Smooth muscle cell (in vitro differentiated cells): ENCODE results near the gene NAPA. TPM values are rescaled to one million over a fixed set of nuclear protein-coding genes. Genes with fewer than 3 reads are reported as not detected.

ENCODE experiments used
- DNase-seq: peaks from one replicate; lab custom pipeline; 2025; ENCODE audit not compliant: unreplicated experiment; lab: John Stamatoyannopoulos, UW
- H2AFZ ChIP-seq: fragments of 200-600 bp; sonication (generic); 2 replicates; pipeline ENCODE4 v1.6.0; 2016; ENCODE audit warnings: antibody characterized with exemption, low read depth, mild to moderate bottlenecking
- H3F3A ChIP-seq: fragments of 200-600 bp; sonication (generic); 2 replicates; pipeline ENCODE4 v1.6.0; 2017; ENCODE audit warnings: antibody characterized with exemption, low read depth
- H3K27ac ChIP-seq: fragments of 200-600 bp; sonication (generic); 2 replicates; pipeline ENCODE4 v1.5.1; 2016; ENCODE audit warnings: low read depth, mild to moderate bottlenecking
- H3K27me3 ChIP-seq: fragments of 200-600 bp; sonication (generic); 2 replicates; pipeline ENCODE4 v1.6.1; 2016; ENCODE audit warnings: low read depth, mild to moderate bottlenecking
- H3K36me3 ChIP-seq: fragments of 200-600 bp; sonication (generic); 2 replicates; pipeline ENCODE4 v1.5.1; 2016; ENCODE audit warnings: low read depth
- H3K4me1 ChIP-seq: fragments of 200-600 bp; sonication (generic); 2 replicates; pipeline ENCODE4 v1.5.1; 2016; ENCODE audit warnings: low read depth
- H3K4me2 ChIP-seq: fragments of 200-600 bp; sonication (generic); 2 replicates; pipeline ENCODE4 v1.6.0; 2016; ENCODE audit warnings: mild to moderate bottlenecking
- H3K4me3 ChIP-seq: fragments of 200-600 bp; sonication (generic); 2 replicates; pipeline ENCODE4 v1.5.1; 2016; ENCODE audit warnings: mild to moderate bottlenecking
- H3K79me2 ChIP-seq: fragments of 200-600 bp; sonication (generic); 2 replicates; pipeline ENCODE4 v1.6.0; 2016; ENCODE audit warnings: low read depth, mild to moderate bottlenecking
- H3K9ac ChIP-seq: fragments of 200-600 bp; sonication (generic); 2 replicates; pipeline ENCODE4 v1.6.0; 2016; ENCODE audit warnings: low read depth
- H3K9me3 ChIP-seq: fragments of 200-600 bp; sonication (generic); replicated peaks from 2 replicates; pipeline ENCODE4 v1.5.1; 2016; ENCODE audit warnings: low read depth
- H4K20me1 ChIP-seq: fragments of 200-600 bp; sonication (generic); 2 replicates; pipeline ENCODE4 v1.6.0; 2016; ENCODE audit warnings: low read depth
- WGBS: methylation state at CpG from one replicate; pipeline ENCODE4 v1.1.7; 2016; ENCODE audit warnings: low lambda C conversion rate; 5-methylcytosine and 5-hydroxymethylcytosine counted together
- polyA plus RNA-seq: library from polyadenylated mRNA; unstranded; fragments of >200 nt; fragmentation: Nextera tagmentation; extraction: Ambion mirVana; gene quantifications from 2 replicates; pipeline ENCODE4 v1.2.1, GENCODE V29; 2016
- total RNA-seq: library from RNA; depleted of rRNA; stranded (reverse); fragments of >200 nt; gene quantifications from 2 replicates; pipeline ENCODE4 v1.2.3, GENCODE V29; 2014
- TF ChIP-seq, protein P1 (sequence below): fragments of 200-600 bp; sonication (generic); IDR thresholded peaks from 2 replicates; pipeline ENCODE4 v1.5.1; 2017; ENCODE audit warnings: borderline replicate concordance, mild to moderate bottlenecking, antibody characterized with exemption; ENCODE audit not compliant: insufficient read depth, poor library complexity, severe bottlenecking

Gene NAPA
- total and polyA plus RNA-seq, 2 experiments from 2014 or later = 65.0 to 78.7 TPM

DNA sequence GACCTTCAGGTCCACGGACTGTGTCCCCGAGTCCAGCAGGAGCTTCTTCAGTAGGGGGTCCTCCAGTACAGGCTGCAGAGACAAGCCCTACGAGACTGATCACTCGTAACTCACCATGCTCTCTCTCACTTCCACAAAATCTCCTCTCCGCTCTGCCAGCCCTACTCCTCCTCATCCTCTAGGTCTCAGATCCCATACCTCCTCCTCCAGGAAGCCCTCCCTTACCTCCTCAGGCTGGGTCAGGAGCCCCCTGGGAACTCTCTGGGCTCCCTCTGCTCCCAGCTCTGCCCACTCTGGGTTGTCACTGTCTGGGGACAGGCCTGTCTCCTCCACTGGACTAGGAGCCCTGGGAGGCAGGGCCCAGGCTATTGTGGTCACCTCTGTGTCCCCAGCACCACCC lies 23.9 kb upstream of the NAPA start:
- H3K9me3 ChIP-seq = no peaks in the 10 kb centered on the region
- peaks cover 5% of the 10 kb centered on the region for H3K4me1 ChIP-seq
- TF ChIP-seq, protein P1, sequence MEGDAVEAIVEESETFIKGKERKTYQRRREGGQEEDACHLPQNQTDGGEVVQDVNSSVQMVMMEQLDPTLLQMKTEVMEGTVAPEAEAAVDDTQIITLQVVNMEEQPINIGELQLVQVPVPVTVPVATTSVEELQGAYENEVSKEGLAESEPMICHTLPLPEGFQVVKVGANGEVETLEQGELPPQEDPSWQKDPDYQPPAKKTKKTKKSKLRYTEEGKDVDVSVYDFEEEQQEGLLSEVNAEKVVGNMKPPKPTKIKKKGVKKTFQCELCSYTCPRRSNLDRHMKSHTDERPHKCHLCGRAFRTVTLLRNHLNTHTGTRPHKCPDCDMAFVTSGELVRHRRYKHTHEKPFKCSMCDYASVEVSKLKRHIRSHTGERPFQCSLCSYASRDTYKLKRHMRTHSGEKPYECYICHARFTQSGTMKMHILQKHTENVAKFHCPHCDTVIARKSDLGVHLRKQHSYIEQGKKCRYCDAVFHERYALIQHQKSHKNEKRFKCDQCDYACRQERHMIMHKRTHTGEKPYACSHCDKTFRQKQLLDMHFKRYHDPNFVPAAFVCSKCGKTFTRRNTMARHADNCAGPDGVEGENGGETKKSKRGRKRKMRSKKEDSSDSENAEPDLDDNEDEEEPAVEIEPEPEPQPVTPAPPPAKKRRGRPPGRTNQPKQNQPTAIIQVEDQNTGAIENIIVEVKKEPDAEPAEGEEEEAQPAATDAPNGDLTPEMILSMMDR = no peak
- no peaks in the 10 kb centered on the region for H3K27me3 ChIP-seq
- no peak overlapping the region for H2AFZ ChIP-seq
- H3K27ac ChIP-seq = no peak overlapping the region
- no peaks in the 10 kb centered on the region for H4K20me1 ChIP-seq
- no peaks in the 10 kb centered on the region for H3K79me2 ChIP-seq
- H3F3A ChIP-seq = peaks cover 20% of the 10 kb centered on the region
- no peak overlapping the region for H3K9ac ChIP-seq
- H3K4me2 ChIP-seq = no peak overlapping the region
- 93% methylated on average over 5 of the region's 5 CpGs for WGBS
- H3K4me3 ChIP-seq = no peak overlapping the region
- DNase-seq = no peak
- H3K36me3 ChIP-seq = no peaks in the 10 kb centered on the region

DNA sequence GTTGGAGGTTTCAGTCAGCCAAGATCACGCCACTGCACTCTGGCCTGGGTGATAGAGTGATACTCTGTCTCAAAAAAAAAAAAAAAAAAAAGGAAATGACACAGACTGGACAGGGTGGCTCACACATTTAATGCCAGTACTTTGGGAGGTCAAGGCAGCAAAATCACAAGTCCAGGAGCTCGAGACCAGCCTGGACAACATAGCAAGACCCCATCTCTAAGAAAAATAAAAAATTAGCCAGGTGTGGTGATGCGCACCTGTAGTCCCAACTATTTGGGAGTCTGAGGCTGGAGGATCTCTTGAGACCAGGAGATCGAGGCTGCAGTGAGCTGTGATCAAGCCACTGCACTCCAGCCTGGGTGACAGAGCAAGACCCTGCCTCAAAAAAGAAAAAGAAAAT lies 22.6 kb upstream of the NAPA start:
- H3K27me3 ChIP-seq = no peaks in the 10 kb centered on the region
- DNase-seq = no peak
- no peaks in the 10 kb centered on the region for H4K20me1 ChIP-seq
- peaks cover 5% of the 10 kb centered on the region for H3K4me1 ChIP-seq
- no peak overlapping the region for H2AFZ ChIP-seq
- no peak overlapping the region for H3K4me3 ChIP-seq
- 89% methylated on average over 4 of the region's 4 CpGs for WGBS
- no peaks in the 10 kb centered on the region for H3K36me3 ChIP-seq
- TF ChIP-seq, protein P1 = no peak
- H3K4me2 ChIP-seq = no peak overlapping the region
- no peaks in the 10 kb centered on the region for H3K9me3 ChIP-seq
- no peak overlapping the region for H3K9ac ChIP-seq
- no peak overlapping the region for H3K27ac ChIP-seq
- no peaks in the 10 kb centered on the region for H3K79me2 ChIP-seq
- peaks cover 11% of the 10 kb centered on the region for H3F3A ChIP-seq

DNA sequence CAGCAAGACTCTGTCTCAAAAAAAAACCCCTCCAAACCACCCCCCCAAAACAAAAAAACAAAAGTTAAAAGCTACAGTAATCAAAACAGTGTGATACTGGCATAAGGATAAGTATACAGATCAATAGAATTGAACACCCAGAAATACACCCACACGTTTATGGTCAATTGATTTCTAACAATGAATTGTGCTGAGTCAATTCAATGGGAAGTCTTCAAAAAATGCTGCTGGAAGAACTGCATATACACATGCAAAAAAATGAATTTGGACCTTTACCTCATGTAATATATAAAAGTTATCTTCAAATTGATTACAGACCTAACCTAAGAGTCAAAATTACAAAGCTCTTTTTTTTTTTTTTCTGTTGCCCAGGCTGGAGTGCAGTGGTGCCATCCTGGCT lies 19.8 kb upstream of the NAPA start:
- Histone ChIP-seq H3K27ac (no peak overlapping the region), H3K9ac (no peak overlapping the region), H3K4me3 (no peak overlapping the region), H3K4me1 (no peaks in the 10 kb centered on the region), H3K36me3 (no peaks in the 10 kb centered on the region), H3F3A (no peaks in the 10 kb centered on the region), H3K9me3 (no peaks in the 10 kb centered on the region), H3K27me3 (no peaks in the 10 kb centered on the region), H3K79me2 (no peaks in the 10 kb centered on the region), H4K20me1 (no peaks in the 10 kb centered on the region), H2AFZ (no peak overlapping the region), H3K4me2 (no peak overlapping the region)
- no peak for DNase-seq
- TF ChIP-seq, protein P1 = no peak
- 90% methylated on average over 1 of the region's 1 CpG for WGBS

DNA sequence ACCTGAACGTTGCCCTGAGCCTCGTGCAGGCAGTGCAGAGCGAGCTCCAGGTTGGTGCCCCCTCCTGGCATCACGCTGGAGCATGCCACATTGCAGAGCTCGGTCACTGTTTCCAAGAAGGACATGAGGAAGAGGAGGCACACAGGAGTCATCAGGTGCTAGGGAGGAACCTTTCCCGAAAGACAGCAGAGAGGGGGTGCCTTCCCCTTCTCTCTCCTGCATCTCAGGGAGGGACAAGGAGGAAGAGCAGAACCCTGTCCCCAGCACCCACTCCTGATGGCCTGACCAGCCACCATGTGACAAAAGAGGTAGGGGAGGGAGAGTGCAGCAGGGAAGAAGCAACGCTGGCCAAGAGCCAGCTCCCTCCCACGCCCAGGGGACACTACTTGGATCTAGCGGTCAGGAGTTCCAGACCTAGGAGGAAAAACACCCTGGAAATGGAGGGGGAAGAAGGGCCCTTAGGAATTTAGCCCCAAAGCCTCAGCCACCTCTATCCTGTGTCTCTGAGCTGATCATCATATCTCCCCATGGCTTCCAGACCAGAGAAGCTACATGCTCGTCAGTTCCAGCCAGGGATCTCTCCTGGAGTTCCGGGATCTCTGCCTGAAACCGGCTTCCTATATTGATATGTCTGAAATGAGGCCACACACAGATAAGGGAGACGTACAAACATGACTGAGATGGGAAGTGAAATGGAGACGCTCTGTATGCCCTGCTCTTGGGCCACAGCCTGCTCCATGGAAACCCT lies 17.0 kb upstream of the NAPA start:
- H3F3A ChIP-seq = no peaks in the 10 kb centered on the region
- H4K20me1 ChIP-seq = no peaks in the 10 kb centered on the region
- no peak overlapping the region for H3K4me3 ChIP-seq
- H3K4me2 ChIP-seq = no peak overlapping the region
- no peaks in the 10 kb centered on the region for H3K27me3 ChIP-seq
- WGBS = 62% methylated on average over 14 of the region's 14 CpGs
- no peaks in the 10 kb centered on the region for H3K4me1 ChIP-seq
- H3K9me3 ChIP-seq = no peaks in the 10 kb centered on the region
- no peak for DNase-seq
- TF ChIP-seq, protein P1 = no peak
- H3K79me2 ChIP-seq = no peaks in the 10 kb centered on the region
- H2AFZ ChIP-seq = no peak overlapping the region
- no peak overlapping the region for H3K9ac ChIP-seq
- H3K27ac ChIP-seq = no peak overlapping the region
- H3K36me3 ChIP-seq = no peaks in the 10 kb centered on the region
